ENCODE data around the gene CAMK2N1. TPM values are rescaled to one million over a fixed set of nuclear protein-coding genes. Genes with fewer than 3 reads are reported as not detected.

The CAMK2N1 gene
- polyA plus RNA-seq, 1 experiment: 23.5 TPM

DNA sequence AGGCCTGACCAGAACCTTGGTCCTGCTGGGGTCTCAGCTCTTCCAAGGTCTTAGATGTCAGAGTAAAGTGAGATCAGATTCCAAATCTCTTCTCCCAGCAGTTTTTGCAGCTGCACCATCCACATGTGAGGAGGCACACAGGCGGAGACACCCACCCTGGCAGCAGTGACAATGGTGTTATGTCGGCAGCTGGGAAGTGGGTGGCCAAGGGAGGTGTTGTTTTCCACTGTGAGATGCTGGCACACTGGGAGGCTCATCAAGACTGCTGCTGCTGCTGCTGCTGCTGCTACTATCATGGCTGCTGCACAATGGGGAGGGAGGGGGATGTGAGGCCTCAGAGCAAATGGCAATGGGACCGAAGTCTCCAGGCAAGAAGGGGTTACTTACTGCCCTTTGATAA lies 23.6 kb downstream of the CAMK2N1 start:
- POLR2A ChIA-PET: no interaction called here
- peaks cover 4% of the 10 kb centered on the region; the same call in 1 of the 2 replicates for H3K27me3 ChIP-seq (ENCODE audit: control insufficient read depth, insufficient read depth, low read length)

DNA sequence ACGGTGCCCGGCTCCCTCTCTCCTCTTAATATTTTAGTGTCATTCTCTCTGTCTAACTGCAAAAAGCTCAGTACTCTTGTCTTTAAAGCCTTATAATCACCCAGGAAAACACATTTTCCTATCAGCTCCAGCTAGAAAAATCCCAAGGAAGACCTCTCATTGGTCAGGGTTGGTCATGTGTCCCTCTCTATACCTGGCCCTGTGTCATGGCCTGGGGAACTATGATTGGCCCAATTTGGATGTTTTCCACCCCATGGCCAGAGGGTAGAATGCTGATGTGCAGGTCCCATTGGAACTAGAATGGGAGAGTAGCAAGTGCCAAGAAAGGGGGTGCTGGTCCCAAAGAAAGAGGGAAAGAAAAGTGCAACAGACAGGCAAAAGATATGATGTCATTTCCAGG lies 27.3 kb downstream of the CAMK2N1 start:
- Histone ChIP-seq H3K36me3 (ENCODE audit: control insufficient read depth, insufficient read depth, low read length) (no peaks in the 10 kb centered on the region), H3K27me3 (ENCODE audit: control insufficient read depth, insufficient read depth, low read length) (peaks cover 1% of the 10 kb centered on the region; the same call in 1 of the 2 replicates), H3K4me3 (ENCODE audit: low read depth, low read length) (no peak overlapping the region)
- ChIA-PET POLR2A (no interaction called here), CTCF (interaction anchor here (1.3 to 1.6 kb wide), 2 partner anchors 28 to 82 kb away, joined by 4 to 6 read pairs; no protein-coding TSS in a partner anchor)
- TF ChIP-seq, protein P1, sequence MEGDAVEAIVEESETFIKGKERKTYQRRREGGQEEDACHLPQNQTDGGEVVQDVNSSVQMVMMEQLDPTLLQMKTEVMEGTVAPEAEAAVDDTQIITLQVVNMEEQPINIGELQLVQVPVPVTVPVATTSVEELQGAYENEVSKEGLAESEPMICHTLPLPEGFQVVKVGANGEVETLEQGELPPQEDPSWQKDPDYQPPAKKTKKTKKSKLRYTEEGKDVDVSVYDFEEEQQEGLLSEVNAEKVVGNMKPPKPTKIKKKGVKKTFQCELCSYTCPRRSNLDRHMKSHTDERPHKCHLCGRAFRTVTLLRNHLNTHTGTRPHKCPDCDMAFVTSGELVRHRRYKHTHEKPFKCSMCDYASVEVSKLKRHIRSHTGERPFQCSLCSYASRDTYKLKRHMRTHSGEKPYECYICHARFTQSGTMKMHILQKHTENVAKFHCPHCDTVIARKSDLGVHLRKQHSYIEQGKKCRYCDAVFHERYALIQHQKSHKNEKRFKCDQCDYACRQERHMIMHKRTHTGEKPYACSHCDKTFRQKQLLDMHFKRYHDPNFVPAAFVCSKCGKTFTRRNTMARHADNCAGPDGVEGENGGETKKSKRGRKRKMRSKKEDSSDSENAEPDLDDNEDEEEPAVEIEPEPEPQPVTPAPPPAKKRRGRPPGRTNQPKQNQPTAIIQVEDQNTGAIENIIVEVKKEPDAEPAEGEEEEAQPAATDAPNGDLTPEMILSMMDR (IDR thresholded peaks at IDR 0.05; ENCODE audit: insufficient read depth, low read depth, low read length): no peak
- DNase-seq (ENCODE audit: low read depth): no peak

More for the DNA sequence above, 23.6 kb downstream of the CAMK2N1 start:
- no peak for DNase-seq (ENCODE audit: low read depth)
- no peak overlapping the region for H3K4me3 ChIP-seq (ENCODE audit: low read depth, low read length)
- no peaks in the 10 kb centered on the region for H3K36me3 ChIP-seq (ENCODE audit: control insufficient read depth, insufficient read depth, low read length)
- TF ChIP-seq, protein P1 (IDR thresholded peaks at IDR 0.05; ENCODE audit: insufficient read depth, low read depth, low read length): no peak
- CTCF ChIA-PET: interaction anchor here (1.6 kb wide), 1 partner anchor 33 kb away, joined by 9 read pairs; no protein-coding TSS in a partner anchor

DNA sequence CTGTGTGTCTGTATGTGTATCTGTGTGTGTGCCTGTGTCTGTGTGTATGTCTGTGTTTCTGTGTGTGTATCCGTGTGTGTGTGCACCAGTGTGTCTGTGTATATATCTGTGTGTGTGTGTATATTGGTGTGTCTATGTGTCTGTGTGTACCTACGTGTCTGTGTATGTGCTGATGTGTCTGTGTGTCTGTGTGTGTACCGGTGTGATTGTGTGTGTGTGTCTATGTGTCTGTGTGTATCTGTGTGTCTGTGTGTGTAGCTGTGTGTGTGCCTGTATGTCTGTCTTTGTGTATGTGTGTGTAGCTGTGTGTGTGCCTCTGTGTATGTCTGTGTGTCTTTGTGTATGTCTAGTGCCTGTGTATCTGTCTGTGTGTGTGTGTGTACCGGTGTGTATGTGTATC lies 32.0 kb downstream of the CAMK2N1 start:
- TF ChIP-seq, protein P1 (IDR thresholded peaks at IDR 0.05; ENCODE audit: insufficient read depth, low read depth, low read length): no peak
- no peak for DNase-seq (ENCODE audit: low read depth)
- H3K36me3 ChIP-seq (ENCODE audit: control insufficient read depth, insufficient read depth, low read length): no peaks in the 10 kb centered on the region
- peaks cover 1% of the 10 kb centered on the region; the same call in 1 of the 2 replicates for H3K27me3 ChIP-seq (ENCODE audit: control insufficient read depth, insufficient read depth, low read length)
- H3K4me3 ChIP-seq (ENCODE audit: low read depth, low read length): no peak overlapping the region
- ChIA-PET CTCF (no interaction called here), POLR2A (no interaction called here)

DNA sequence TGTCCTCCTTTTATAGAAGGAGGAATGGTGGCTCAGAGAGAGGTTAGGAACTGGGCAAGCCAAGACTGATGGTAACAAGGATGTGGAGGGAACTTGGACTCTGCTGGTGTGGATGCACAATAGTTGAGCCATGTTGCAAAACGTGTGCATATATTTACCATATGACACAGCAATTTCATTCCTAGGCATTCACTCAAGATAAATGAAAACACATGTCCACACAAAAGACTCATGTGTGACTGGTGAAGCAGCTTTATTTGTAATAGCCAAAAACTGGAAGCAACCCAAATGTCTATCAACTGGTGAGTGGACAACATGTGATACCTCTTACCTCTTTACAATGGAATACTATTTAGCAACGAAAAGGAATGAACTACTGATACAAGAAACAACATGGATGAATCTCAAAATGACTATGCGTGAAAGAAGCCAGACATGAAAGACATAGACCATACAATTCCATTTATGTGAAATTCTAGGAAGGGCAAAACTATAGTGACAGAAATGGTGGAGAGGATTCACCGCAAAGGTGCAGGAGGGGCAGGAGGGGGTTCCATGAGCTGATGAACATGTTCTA lies 36.2 kb downstream of the CAMK2N1 start:
- CTCF ChIA-PET: interaction anchor here (1.5 to 1.6 kb wide), 2 partner anchors 19 to 41 kb away, joined by 3 to 5 read pairs; no protein-coding TSS in a partner anchor
- DNase-seq (ENCODE audit: low read depth): no peak
- TF ChIP-seq, protein P1 (IDR thresholded peaks at IDR 0.05; ENCODE audit: insufficient read depth, low read depth, low read length): no peak
- POLR2A ChIA-PET: no interaction called here
- Histone ChIP-seq H3K4me3 (ENCODE audit: low read depth, low read length) (no peak overlapping the region), H3K27me3 (ENCODE audit: control insufficient read depth, insufficient read depth, low read length) (0 out of 2 replicates have a peak, but pooled peaks cover 3% of the 10 kb centered on the region), H3K36me3 (ENCODE audit: control insufficient read depth, insufficient read depth, low read length) (no peaks in the 10 kb centered on the region)

DNA sequence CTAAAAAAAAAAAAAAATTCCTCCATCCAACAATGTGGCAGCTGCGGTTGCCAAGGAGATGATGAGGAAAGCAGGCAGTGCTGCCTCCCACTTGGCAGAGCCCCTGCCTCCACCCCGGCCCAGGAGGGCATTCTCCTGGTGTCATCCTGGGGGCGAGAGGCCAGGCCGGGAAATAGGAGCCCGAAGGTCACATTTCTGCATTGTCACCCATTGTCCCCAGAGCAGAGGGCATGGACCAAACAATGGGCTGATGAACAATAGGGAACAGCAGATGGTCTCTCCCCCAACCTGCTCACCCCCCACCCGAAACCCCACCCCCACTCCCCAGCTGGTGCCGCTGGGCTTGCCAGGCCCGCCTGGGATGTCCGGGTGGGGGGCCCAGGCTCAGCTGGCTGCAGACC lies 37.3 kb downstream of the CAMK2N1 start:
- ChIA-PET CTCF (interaction anchor here (0.8 to 1.6 kb wide), 3 partner anchors 18 to 87 kb away, joined by 3 to 5 read pairs (median 3); no protein-coding TSS in a partner anchor), POLR2A (no interaction called here)
- TF ChIP-seq, protein P1 (IDR thresholded peaks at IDR 0.05; ENCODE audit: insufficient read depth, low read depth, low read length): no peak
- Histone ChIP-seq H3K27me3 (ENCODE audit: control insufficient read depth, insufficient read depth, low read length) (0 out of 2 replicates have a peak, but pooled peaks cover 3% of the 10 kb centered on the region), H3K36me3 (ENCODE audit: control insufficient read depth, insufficient read depth, low read length) (no peaks in the 10 kb centered on the region), H3K4me3 (ENCODE audit: low read depth, low read length) (no peak overlapping the region)
- no peak for DNase-seq (ENCODE audit: low read depth)
